Lower leg skin (tissue), 4 donors: ENCODE results near the gene PRRT1B. TPM values are rescaled to one million over a fixed set of nuclear protein-coding genes. Genes with fewer than 3 reads are reported as not detected.

Experiments
- DNase-seq, 2 donors: peaks; one replicate each; pipeline ENCODE4 v3.0.0-alpha.2; 2019; ENCODE audit warnings: low spot score in 2 of 2
- H3K4me3 ChIP-seq: fragments of 200-600 bp; sonication (generic); 2 replicates; pipeline ENCODE4 v1.5.1; 2017; ENCODE audit warnings: mild to moderate bottlenecking, low read depth; ENCODE audit not compliant: poor library complexity, severe bottlenecking
- POLR2A ChIP-seq, 2 donors: fragments of 450-650 bp; IDR thresholded peaks; one replicate each; pipeline ENCODE4 v1.6.1; 2016 to 2017; ENCODE audit warnings: antibody characterized with exemption in 2 of 2, mild to moderate bottlenecking in 1 of 2, moderate library complexity in 1 of 2
- WGBS, 2 donors: methylation state at CpG; one replicate each; pipeline ENCODE4 v1.1.5; 2018; 5-methylcytosine and 5-hydroxymethylcytosine counted together
- intact Hi-C: fragments of 100-400 bp; cut with DNase I; formaldehyde crosslinking; loops from one replicate; pipeline ENCODE4 v1.15.0; 2023; ENCODE audit warnings: low total_unique reads
- total RNA-seq, 4 donors: library from RNA; depleted of rRNA; stranded (reverse); fragments of >200 nt; gene quantifications; one replicate each; pipeline ENCODE4 v1.1.0, GENCODE V29; 2016
- TF ChIP-seq, protein P1 (sequence below), 3 donors: fragments of 450-650 bp; IDR thresholded peaks; one replicate each; pipeline ENCODE4 v1.5.1; 2016; ENCODE audit warnings: antibody characterized with exemption in 3 of 3, mild to moderate bottlenecking in 3 of 3, moderate library complexity in 2 of 3

PRRT1B gene
- total RNA-seq, 4 donors from 2014 or later, result not detected

DNA sequence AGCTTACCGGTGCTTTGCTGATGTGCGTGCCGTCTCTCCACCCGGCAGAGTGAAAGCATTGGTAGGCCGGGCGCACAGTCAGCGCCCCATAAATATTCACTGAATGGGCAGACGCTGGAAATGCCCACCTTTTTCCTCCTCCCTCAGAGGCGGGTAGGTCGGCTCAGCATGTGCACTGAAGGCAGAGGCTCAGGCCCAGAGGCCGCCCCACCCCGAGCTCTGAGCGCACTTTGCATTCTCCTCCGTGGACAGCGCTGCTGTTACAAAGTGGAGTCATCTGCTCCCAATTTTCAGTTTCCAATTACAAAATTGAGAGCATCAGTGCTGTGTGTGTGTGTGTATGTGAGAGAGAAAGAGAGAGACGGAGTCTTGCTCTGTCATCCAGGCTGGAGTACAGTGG lies 24.8 kb upstream of the PRRT1B start:
- no peak for TF ChIP-seq POLR2A (IDR thresholded peaks at IDR 0.05)
- TF ChIP-seq, protein P1, sequence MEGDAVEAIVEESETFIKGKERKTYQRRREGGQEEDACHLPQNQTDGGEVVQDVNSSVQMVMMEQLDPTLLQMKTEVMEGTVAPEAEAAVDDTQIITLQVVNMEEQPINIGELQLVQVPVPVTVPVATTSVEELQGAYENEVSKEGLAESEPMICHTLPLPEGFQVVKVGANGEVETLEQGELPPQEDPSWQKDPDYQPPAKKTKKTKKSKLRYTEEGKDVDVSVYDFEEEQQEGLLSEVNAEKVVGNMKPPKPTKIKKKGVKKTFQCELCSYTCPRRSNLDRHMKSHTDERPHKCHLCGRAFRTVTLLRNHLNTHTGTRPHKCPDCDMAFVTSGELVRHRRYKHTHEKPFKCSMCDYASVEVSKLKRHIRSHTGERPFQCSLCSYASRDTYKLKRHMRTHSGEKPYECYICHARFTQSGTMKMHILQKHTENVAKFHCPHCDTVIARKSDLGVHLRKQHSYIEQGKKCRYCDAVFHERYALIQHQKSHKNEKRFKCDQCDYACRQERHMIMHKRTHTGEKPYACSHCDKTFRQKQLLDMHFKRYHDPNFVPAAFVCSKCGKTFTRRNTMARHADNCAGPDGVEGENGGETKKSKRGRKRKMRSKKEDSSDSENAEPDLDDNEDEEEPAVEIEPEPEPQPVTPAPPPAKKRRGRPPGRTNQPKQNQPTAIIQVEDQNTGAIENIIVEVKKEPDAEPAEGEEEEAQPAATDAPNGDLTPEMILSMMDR (IDR thresholded peaks at IDR 0.05), result no peak
- WGBS, 2 donors, result 75% methylated on average over 16 of the region's 16 CpGs
- intact Hi-C loops, result no loop called here
- no peak for DNase-seq
- H3K4me3 ChIP-seq, result no peak overlapping the region

DNA sequence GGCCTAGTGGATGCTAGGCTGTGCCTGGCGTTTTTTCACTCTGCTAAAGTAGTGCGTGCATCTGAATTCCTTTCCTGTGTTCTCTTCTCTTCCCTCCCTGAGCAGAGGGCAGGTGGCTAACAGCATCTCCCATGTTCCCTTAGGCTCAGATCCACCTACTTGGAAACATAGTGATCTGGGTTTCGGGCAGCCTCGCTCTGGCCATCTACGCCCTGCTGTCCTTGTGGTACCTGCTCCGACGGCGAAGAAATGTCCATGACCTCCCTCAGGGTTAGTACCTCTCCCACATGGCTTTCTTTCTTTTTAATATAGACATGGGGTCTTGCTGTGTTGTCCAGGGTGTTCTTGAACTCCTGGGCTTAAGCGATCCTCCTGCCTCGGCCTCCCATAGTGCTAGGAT lies 24.1 kb upstream of the PRRT1B start:
- no peak overlapping the region for H3K4me3 ChIP-seq
- 92 to 96% methylated on average over 10 of the region's 10 CpGs for WGBS, 2 donors
- no peak for DNase-seq
- intact Hi-C loops, result no loop called here
- TF ChIP-seq POLR2A (IDR thresholded peaks at IDR 0.05), result no peak
- TF ChIP-seq, protein P1 (IDR thresholded peaks at IDR 0.05), result no peak

DNA sequence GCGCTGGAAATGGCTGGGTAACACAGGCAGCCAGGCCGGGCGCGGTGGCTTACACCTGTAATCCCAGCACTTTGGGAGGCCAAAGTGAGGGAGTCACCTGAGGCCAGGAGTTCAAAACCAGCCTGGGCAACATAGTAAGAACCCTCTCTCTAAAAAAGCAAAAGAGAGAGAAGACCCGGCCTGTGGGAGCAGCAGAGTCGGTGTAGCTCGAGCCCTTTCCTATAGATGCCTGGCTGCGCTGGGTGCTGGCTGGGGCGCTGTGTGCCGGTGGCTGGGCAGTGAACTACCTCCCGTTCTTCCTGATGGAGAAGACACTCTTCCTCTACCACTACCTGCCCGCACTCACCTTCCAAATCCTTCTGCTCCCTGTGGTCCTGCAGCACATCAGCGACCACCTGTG lies 23.5 kb upstream of the PRRT1B start:
- DNase-seq, result no peak
- TF ChIP-seq, protein P1 (IDR thresholded peaks at IDR 0.05), result no peak
- no peak for TF ChIP-seq POLR2A (IDR thresholded peaks at IDR 0.05)
- 94 to 96% methylated on average over 13 of the region's 13 CpGs for WGBS, 2 donors
- H3K4me3 ChIP-seq, result no peak overlapping the region
- intact Hi-C loops, result no loop called here

DNA sequence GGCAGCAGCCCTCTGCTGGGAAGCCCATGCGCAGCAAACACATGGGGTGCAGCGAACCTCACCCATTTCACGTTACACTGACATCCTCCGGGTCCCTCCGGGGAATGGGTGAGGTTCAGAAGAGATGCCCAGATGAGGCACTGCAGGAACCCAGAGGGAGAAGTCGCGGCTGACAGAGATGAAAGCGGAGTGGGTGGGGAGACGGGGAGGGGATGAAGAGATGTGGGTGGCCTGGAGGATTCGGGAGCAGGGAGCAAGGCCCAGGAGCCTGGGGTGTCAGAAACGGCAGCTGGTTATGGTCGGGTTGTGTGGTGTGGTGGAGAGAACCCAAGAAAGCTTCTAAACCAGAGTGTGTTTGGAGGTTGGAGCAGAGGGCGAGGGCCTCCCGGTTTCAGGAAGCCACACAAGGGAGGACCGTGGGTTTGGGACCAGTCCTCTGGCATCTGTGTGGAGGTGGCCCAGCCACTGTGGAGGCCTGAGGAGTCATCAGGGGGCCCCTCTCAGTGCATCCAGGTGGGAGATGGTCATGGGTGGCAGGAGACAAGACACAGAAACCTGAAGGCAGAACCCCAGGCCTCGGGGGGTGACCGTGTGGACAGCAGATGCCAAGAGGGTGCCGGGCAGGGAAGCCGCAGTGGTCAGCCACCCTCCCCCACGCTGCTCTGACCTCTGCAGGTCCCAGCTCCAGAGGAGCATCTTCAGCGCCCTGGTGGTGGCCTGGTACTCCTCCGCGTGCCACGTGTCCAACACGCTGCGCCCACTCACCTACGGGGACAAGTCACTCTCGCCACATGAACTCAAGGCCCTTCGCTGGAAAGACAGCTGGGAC lies 22.9 kb upstream of the PRRT1B start:
- intact Hi-C loops, result no loop called here
- no peak overlapping the region for H3K4me3 ChIP-seq
- TF ChIP-seq POLR2A (IDR thresholded peaks at IDR 0.05), result no peak
- TF ChIP-seq, protein P1 (IDR thresholded peaks at IDR 0.05), result no peak
- WGBS, 2 donors, result 87 to 89% methylated on average over 28 to 29 of the region's 29 CpGs
- no peak for DNase-seq

DNA sequence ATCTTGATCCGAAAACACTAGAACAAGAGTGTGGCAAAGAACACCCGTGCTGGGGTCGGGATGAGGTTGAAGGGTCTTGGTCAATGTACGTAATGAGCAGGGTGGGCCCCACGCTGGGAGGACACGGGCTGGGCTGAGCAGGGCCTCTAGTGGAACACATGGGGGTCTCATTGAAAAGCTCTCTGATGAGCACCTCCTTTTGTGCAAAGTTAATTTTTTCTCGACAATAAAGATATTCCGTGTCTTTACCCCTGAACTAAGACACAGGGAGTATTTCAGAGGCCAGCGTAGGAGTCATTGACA lies 22.3 kb upstream of the PRRT1B start:
- 90 to 93% methylated on average over 9 of the region's 9 CpGs for WGBS, 2 donors
- no peak for TF ChIP-seq POLR2A (IDR thresholded peaks at IDR 0.05)
- TF ChIP-seq, protein P1 (IDR thresholded peaks at IDR 0.05), result no peak
- intact Hi-C loops, result no loop called here
- DNase-seq, result no peak
- H3K4me3 ChIP-seq, result no peak overlapping the region
